Left colon (tissue), 2 donors: Measurements from ENCODE around the gene MUC5AC. TPM values are rescaled to one million over a fixed set of nuclear protein-coding genes. Genes with fewer than 3 reads are reported as not detected.

Experiments
- ATAC-seq: fragments of 200-7000 bp; cut with Tn5 transposase; one replicate; pipeline ENCODE4 v1.9.1; 2020; ENCODE audit warnings: mild to moderate bottlenecking, moderate library complexity
- DNase-seq, 2 donors: peaks; one replicate each; pipeline ENCODE4 v3.0.0-alpha.2; 2020
- intact Hi-C, 2 donors: fragments of 100-400 bp; cut with DNase I in 1 of 2; cut with micrococcal nuclease in 1 of 2; formaldehyde crosslinking; loops; one replicate each; pipeline versions ENCODE4 v1.11.2 to v1.14.0; 2022; cut with DNase I, micrococcal nuclease
- total RNA-seq, 2 donors: library from RNA; stranded (reverse); fragmentation: NEBNext Ultra II Directional; extraction: Animal tissue kit (Norgen Biotek cat#: 25700); gene quantifications; one replicate each; pipeline ENCODE4 v1.2.1, GENCODE V29; 2021
- donor health status: DM: no; HTN: no; CAD: no.
- donor health status: DM: yes; HTN: yes; CAD: no.

MUC5AC gene
- total RNA-seq, 2 donors from 2014 or later, result 0.03 to 0.09 TPM

DNA sequence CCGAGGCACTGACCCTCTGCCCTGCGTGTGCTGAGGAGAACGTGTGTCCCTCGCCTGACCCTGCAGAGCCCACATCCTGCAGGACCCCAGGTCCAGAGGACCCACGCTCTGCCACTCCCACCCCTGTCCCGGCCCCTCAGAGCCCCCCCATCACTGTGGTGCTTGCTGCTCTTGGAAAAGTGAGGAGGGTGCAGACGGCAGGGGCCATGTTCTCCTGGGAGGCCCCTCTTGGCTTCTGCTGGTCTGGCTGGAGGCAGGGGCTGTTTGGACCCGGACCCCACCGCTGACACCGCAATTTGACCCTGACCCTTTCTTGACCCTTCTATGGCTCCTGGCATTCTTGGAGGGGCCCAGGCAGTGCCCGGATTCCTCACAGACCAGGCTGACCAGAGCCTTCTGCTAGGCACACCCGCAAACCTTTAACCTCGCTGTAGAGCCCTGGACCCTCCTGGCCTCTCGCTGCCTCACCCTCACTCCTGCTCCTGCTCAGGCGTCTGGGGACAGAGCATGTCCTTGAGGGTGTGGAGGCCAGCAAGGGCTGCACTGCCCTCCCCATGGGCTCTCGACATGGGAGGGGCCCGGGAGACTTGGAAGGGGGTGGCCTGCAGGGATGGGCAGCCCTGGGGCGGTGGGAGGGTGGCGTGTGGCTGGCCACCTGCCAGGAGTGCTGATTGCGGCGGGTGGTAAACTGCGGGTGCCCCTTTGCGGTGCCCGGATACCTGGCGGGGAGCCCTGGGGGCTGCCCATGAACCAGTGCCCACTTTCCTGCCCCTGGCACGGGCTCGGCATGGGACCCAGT is 37.0 kb upstream of the MUC5AC start:
- ATAC-seq (no peak), DNase-seq (peak; percentile 3 to 14)
- intact Hi-C loops, result no loop called here

DNA sequence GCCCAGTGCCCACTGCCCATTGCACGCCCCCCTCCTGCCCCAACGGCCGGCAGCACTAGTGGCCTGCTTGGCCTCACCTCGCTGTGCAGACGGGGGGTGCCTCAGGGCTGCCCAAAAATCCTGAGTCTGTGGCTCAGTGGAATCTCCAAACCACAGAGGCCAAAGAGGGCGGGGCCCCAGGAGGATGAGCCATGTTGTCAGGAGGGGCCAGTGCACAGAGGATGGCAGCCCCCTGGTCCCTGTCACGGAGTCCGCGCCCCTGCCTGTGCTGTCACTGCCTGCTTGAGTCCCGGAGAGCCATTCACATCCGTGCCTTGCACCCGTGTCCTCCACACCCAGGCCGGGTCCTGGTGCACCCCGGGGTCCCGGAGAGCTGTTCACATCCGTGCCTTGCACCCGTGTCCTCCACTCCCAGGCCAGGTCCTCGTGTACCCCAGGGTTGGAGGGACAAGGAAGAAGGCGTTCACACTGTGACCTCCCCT is 36.4 kb upstream of the MUC5AC start:
- DNase-seq (peak in 1 of 2 donors; percentile 9), ATAC-seq (no peak)
- intact Hi-C loops, result no loop called here

DNA sequence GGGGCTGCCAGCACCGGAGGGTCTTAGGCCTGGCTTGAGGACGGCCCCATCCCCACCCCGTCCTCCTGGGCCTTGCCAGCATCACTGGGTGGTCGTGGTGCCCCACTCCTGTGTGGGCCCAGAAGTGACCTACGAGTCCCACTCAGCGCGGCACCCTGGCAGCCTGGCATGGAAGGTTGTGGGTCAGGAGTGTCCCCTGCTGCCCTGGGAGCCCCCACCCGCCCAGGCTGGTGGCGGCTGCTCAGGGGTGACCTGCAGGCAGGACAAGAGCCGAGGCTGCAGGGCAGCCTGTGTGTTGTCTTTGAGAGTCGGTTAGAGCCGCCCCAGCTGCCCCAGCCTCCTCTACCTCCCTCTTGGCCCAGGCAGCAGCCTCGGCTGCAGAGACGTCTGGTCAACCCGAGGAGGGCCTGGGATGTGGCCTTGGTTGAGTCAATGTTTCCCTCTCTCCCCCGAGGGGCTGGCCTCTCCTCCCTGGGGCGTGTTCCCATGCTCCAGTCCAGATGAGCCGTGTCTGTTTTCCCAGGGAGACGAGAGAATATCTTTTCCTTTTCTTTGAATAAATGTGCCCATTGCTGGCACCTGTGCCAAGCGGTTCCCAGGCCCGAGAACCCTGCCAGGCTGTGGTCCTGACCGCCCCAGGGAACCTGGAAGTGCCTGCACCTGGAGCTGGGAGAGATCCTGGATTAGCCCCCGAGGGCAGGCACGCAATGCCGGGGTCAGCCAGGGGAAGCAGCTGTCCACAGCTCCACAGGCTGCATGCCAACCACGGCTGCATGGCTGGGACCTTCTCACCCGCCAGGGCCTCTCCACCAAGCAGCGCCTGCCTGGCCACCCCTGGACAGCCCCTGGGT is 35.7 kb upstream of the MUC5AC start:
- ATAC-seq, result no peak
- intact Hi-C loops, result no loop called here
- peak in 1 of 2 donors; percentile 18 for DNase-seq

DNA sequence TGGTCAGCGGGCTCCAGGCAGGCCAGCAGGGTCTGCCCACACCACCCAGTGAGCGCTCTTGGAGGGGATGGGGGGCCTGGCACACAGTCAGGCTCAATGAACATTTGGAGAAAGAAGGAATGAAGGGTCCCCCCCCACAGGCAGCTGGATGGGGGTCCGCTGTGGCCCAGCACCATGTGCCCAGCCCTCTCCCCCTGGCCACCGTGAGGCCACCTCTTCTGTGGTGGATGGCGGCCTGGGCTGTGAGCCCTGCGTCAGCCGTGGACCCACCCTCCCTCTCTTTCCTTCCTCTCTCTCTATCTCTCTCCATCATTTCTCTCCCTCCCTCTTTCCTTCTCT is 35.1 kb upstream of the MUC5AC start:
- intact Hi-C loops, result no loop called here
- no peak for DNase-seq
- ATAC-seq, result no peak

DNA sequence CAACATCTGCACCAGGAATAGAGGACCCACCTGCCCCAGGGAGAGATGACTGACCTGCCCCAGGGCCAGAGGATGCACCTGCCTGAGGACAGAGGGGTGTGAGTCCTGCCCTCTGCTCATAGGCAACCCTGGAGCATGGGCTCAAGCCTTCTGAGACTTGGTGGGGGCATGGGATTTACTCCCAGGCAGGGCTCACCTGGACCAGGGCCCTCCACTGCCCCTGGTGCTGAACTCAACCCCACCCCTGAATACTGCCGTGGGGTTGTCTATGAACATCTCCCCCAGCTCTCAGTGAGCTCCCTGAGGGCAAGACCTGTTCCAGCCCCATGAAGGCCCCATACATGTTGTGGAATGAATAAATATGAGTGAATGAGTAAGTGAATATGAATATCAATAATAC is 33.8 kb upstream of the MUC5AC start:
- ATAC-seq (no peak), DNase-seq (no peak)
- intact Hi-C loops, result no loop called here

DNA sequence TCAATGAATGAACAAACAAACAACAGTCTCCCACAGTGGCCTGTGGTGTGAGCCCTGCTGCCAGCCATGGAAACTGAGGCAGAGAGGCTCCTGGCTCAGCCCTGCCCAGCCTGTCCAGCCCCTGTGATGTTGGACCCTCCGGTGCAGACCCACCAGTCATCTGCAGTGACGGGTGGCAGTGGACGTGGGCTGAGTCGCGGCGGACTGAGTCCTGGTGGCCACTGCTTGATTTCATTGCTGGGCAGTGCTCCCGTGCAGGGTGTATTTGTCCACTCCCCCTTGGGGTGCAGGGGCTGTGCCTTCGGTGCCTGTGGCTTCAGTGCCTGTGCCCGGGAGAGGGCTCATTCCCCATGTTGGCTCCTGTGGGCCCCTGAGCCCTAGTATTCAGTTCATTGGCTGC is 31.9 kb upstream of the MUC5AC start:
- intact Hi-C loops, result no loop called here
- peak in 1 of 2 donors; percentile 11 for DNase-seq
- ATAC-seq, result no peak

DNA sequence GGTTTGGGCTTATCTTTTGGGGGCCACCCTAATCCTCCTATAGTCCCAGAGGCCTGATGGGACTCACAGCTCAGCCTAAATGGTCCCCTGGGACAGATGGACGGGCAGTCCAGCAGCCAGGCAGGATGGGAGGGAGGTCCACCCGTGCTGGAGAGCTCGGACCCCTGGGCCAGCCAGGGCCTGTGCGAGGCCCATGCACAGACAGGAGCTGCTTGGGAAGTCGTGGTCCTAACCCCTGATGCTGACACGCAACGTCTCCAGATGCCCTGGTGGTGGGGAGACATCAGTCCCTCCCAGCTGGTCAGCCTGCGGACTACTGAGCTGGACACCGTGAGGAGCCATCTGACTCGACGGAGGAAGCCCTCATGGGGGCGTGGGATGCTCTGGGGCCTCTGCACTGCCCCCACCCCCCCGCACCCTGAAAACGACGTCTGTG is 31.2 kb upstream of the MUC5AC start:
- peak in 1 of 2 donors; percentile 11 for DNase-seq
- intact Hi-C loops, result no loop called here
- no peak for ATAC-seq

DNA sequence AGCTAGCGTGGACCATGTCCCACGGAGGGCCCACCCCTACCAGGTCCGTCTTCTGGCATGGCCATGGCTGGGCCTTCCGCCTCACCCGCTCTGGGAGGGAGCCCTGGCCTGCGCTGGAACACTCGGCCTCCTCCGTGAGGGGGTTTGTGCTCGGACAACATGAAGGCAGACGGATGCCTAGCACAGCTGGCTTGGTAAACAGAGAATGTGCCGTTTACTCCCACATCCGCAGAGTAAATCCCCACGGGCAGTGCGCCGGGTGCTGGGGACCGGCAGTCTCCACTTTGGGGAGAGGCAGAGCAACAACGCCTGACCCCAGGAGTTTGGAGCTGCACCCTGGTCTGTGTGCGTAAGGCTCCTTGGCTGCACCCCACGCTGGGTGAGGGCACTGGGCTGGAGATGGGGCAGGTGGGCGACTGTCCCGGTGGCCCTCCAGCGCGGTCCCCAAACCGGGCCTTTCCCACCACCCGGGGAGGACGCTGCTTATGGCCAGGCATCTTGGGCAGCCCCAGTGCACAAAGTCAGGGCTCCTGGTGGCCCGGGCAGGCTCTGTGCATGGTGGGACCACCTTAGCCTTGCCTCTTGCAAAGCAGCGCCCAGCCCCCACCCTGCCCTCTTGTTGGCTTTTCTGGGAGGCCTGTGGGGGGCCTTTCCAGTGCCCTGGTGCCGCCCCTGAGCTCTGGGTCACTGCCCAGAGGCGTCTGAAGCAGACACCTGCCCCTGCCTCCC is 30.7 kb upstream of the MUC5AC start:
- ATAC-seq (no peak), DNase-seq (peak in 1 of 2 donors; percentile 18)
- intact Hi-C loops, result no loop called here

DNA sequence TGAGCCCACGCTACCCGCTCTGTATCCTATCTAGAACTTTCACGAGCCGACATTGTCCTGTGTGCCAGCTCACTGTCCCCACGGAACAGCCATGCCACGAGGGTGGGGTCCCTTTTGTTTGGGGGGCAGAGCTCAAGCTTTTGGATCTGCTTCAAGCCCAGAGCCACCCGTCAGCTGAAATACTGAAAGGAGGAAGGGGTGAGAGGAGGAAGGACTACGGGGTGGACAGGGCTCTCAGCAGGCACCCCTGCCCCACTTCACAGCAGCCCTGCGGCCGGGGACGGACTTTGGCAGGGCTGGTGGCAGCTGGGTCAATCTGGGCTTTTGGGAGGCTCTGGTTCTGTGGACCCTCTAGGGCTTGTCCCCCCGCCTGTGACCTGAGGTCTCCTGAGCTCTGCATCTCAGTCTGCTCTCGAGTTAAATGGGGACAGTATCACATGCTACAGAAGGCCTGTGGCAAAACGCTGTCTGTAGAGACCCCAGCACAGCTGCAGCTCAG is 30.0 kb upstream of the MUC5AC start:
- peak in 1 of 2 donors; percentile 11 for DNase-seq
- intact Hi-C loops, result no loop called here
- no peak for ATAC-seq

DNA sequence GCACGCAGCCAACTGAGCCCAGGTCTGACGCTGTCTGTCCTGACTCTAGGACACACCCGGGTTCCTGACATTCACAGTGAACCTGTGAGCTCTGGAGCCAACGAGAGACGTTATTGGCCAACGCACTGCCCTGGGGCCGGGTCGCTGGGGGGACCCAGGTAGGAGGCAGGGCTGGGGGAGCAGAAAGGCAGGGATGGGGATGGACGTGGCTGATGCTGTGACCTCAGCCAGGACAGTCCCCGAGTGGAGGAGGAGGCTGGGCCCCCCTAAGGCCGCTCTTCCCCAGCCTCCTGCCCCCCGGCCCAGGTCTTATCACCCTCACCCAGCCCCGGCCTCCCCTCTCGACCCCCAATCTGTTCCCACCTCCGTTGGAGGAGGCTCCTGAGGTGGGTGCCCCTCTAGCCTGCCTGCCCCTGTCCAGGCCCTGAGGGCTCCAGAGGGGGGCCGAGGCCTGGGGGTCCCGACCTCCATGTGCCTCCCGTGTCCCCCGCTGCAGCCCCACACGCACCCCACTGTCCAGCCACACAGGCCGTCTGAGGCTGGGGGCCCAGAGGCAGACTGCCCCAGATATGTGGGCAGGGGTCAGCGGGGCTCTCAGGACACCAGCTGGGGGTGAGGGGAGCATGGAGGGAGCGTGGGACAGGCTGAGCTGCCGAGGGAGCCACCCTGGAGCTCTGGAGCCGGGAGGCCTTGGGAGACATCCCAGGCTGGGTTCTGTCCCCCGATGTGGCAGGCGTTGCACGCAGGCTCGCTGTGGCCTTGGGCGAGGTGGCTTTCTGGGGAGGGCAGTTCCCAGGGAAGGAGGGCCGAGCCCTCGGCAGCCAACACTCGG is 29.2 kb upstream of the MUC5AC start:
- no peak for ATAC-seq
- intact Hi-C loops, result no loop called here
- DNase-seq, result peak in 1 of 2 donors; percentile 18

DNA sequence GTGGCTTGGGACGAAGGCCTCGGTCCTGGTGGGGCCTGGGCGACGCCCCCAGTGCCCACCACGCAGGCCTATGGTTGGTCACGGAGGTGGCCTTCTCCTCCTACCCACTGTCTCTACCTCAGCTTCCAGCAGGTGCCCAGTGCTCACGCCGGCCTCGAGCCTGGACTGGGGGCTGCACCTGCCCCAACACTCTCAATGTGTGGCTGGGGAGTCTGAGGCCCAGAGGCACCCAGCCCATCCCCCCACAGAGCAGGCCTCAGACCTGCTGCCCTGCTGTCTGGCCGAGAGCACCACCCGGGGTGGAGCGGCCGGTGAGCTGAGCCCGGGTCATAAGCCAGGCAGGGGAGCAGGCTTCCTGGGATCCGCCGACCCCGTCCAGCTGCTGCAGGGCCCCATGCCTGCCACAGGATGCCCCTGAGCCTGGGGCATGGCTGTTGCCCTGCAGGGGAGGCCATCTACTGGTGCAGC is 28.6 kb upstream of the MUC5AC start:
- DNase-seq (peak in 1 of 2 donors; percentile 13), ATAC-seq (no peak)
- intact Hi-C loops, result no loop called here

DNA sequence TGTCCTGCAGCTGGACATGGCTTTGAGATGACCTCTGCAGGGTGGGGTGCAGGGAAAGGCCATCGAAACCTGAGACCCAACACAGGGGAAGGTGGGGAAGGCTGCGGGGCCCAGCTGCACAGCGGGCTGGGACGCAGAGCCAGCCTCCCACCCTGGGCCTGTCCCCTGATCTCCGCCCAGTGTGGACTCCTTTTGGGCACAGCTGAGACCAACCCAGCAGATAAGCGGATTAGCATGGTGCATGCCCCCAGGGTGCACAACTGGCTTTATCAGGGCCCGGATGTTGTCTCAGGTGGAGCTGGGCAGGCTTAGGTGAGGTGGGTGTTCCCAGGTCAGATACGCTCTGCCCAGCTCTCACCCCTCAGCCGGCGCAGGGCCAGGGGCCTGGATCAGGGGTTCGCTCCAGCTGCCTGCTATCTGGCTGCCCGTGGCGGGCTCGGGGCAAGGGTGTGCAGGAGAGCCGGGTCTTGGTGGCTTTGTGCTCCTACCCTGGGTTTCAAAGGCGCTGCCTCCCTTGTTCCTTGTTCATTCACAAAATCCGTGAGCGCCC is 28.1 kb upstream of the MUC5AC start:
- intact Hi-C loops, result no loop called here
- ATAC-seq, result no peak
- DNase-seq, result peak in 1 of 2 donors; percentile 8

DNA sequence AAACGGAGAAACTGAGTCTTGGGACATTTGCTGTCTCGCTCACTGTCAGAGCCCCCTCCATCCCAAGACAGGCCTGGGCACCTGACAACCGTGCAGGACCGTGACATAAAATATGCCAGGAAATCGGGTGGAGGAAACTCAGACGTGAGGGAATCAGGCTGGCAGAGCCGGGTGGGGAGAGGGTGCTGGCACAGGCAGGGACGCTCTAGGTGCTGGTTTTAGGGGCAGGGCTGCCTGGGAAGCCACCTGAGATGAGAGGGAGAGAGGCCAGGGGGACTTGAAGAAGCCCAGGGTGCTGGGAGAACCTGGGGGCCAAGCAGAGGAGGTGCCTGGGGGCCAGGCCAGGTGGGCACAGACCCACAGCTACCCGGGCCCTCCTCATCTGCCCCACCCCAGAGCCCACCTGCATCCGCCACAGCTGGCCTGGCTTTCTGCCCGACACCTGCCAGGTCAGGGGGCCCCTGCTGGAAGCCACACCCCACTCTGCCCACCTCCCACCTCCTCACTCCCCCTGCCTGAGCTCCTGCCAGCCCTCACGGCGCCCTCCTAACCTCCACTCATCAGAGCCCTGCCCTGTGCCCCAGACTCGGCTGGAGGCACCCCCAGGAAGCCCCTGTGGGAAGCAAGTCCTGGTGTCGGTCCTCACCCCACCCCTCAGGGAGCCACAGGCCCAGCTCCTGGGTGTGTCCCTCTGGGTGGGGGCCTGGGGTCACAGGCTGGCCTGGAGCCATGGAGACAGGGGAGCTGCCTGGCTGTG is 27.3 kb upstream of the MUC5AC start:
- ATAC-seq, result no peak
- peak in 1 of 2 donors; percentile 23 for DNase-seq
- intact Hi-C loops, result no loop called here

DNA sequence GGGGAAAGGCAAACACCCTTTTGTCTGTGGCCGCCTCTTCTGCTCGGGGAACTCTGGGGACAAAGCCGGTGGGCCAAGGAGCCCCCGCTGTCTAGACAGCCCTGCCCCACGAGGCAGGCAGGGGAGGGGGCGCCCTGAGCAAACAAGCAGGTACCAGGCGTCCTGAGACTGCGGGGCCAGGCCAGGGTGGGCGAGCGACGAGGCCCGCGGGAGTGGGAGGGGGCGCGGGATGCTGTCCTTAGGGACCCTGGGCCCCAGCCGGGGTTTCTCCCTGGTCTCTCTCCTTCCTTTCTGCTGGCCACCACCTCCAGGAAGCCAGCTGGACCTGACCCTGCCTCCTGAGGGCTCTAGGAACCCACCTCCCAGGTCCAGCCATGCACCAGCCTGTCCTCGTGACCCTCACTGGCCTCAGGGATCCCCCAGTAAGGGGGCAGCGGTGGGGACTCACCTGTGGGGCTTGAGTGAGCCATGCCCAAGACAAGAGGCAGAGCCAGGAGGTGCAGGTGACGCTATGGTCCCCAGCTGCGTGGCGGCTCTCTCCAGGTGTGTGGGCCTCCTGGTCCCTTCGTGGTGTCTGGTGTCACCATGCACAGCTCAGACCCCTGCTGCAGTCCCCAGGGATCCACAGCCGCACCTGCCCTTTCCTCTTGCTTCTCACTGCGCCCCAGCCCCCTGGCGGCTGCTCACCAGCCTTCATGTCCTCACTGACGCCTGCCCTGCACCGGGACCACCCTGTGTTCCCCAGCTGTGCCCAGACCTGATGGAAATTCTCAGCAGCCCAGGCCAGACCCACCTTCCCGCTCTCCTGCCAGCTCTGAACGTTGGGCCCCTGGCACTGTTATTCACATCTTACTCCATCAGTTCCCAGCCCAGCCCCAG is 26.5 kb upstream of the MUC5AC start:
- intact Hi-C loops, result no loop called here
- DNase-seq, result peak in 1 of 2 donors; percentile 12
- ATAC-seq, result no peak

DNA sequence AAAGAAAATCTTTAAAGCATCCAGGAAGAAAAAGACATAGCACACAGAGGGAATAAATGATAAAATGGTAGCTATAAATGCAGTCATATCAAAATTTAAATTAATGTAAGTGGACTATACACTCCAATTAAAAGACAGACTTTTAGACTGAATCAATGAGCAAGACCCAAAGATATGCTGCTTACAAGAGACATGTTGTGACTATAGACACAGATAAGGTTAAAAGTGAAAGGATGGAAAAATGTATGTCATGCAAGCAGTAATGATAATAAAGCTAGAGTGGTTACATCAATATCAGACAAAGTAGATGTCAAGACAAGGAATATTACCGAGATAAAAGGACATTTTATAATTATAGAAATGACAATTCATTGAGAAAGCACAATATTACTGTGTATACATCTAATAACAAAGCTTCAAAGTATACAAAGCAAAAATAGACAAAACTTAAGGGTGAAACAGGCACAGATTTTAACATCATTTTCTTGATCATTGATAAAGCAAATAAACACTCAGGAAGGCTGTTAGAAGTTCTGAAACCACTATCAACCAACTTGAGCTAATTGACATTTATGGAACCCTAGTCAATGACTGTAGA is 22.8 kb upstream of the MUC5AC start:
- intact Hi-C loops, result no loop called here
- no peak for ATAC-seq
- DNase-seq, result no peak

DNA sequence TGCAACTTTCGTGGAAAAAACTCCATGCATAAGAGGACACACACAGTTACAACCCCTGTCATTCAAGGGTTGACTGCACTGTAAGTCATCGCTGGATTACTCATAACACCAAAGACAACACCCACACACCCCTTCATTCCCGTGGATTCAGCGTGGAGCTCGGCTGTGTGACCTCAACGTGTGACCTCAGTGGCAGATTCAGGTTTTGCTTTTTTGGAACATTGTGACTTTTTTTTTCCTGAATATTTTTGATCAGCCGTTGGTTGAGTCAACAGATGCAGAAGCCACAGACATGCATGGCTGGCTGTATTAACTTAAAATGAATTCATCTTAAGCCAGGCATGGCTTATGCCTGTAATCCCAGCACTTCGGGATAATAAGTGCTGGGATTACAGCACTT is 19.7 kb upstream of the MUC5AC start:
- no peak for DNase-seq
- intact Hi-C loops, result no loop called here
- no peak for ATAC-seq
